Gastrocnemius medialis (tissue), 4 donors: Measurements from ENCODE around the gene OS9. TPM values are rescaled to one million over a fixed set of nuclear protein-coding genes. Genes with fewer than 3 reads are reported as not detected.
"Not testable (repeated sequence)": the region's sequence is repeated elsewhere in the genome, so short reads cannot be mapped to it uniquely, and the experiment has no call there.

Source experiments
- ATAC-seq, 2 donors: fragments of 150-250 bp; one replicate each; pipeline ENCODE4 v1.9.1; 2016
- DNase-seq, 2 donors: peaks; one replicate each; pipeline ENCODE4 v3.0.0-alpha.2; 2019
- H3K27ac ChIP-seq, 4 donors: fragments of 200-600 bp; sonication (generic); 1 replicate in 1 of 4; 2 replicates in 3 of 4; pipeline ENCODE4 v1.5.1; 2016 to 2018; ENCODE audit warnings: mild to moderate bottlenecking in 2 of 4, moderate library complexity in 1 of 4
- H3K27me3 ChIP-seq, 3 donors: fragments of 200-600 bp; sonication (generic) in 2 of 3; 1 replicate in 1 of 3; 2 replicates in 2 of 3; pipeline versions ENCODE4 v1.5.1 to v1.6.0; 2016 to 2019; ENCODE audit warnings: mild to moderate bottlenecking in 1 of 3, moderate library complexity in 1 of 3
- H3K36me3 ChIP-seq, 2 donors: fragments of 200-600 bp; sonication (generic) in 1 of 2; one replicate each; pipeline ENCODE4 v1.5.1; 2017 to 2018
- H3K4me1 ChIP-seq, 2 donors: fragments of 200-600 bp; sonication (generic) in 1 of 2; one replicate each; pipeline ENCODE4 v1.5.1; 2016 to 2017; ENCODE audit warnings: mild to moderate bottlenecking in 2 of 2
- H3K4me3 ChIP-seq, 4 donors: fragments of 200-600 bp; sonication (generic) in 3 of 4; 1 replicate in 1 of 4; 2 replicates in 3 of 4; pipeline ENCODE4 v1.5.1; 2016 to 2019; ENCODE audit warnings: mild to moderate bottlenecking in 2 of 4
- H3K9me3 ChIP-seq, 3 donors: fragments of 200-600 bp; sonication (generic) in 2 of 3; 1 replicate in 1 of 3; 2 replicates in 2 of 3; pipeline ENCODE4 v1.5.1; 2016 to 2019
- CTCF ChIP-seq, 5 experiments: fragments of 450-650 bp in 3 of 5; fragments of 200-600 bp in 2 of 5; sonication (generic) in 2 of 5; IDR thresholded peaks in 4 of 5; conservative IDR thresholded peaks in 1 of 5; 1 replicate in 4 of 5; 2 replicates in 1 of 5; pipeline ENCODE4 v1.5.1; 2016 to 2019; ENCODE audit warnings: antibody characterized with exemption in 5 of 5, mild to moderate bottlenecking in 3 of 5, moderate library complexity in 3 of 5
- POLR2A ChIP-seq, 2 donors: fragments of 450-650 bp; IDR thresholded peaks; one replicate each; pipeline ENCODE4 v1.6.1; 2017; ENCODE audit warnings: antibody characterized with exemption in 2 of 2, mild to moderate bottlenecking in 2 of 2, moderate library complexity in 2 of 2
- in situ Hi-C, 4 donors: fragments of 200-750 bp; cut with MboI; loops; one replicate each; pipeline versions ENCODE4 v1.15.0 to v1.8.0; 2017; ENCODE audit warnings: low sequenced_read_pairs in 4 of 4
- intact Hi-C: fragments of 100-400 bp; cut with DNase I; formaldehyde crosslinking; loops from one replicate; pipeline ENCODE4 v1.15.1; 2023; ENCODE audit warnings: low total_unique reads
- total RNA-seq, 4 donors: library from RNA; depleted of rRNA; stranded (reverse); fragments of >200 nt; gene quantifications; one replicate each; pipeline versions ENCODE4 v1.1.0 to v1.2.3, GENCODE V29; 2016

OS9 gene
- total RNA-seq, 4 donors from 2014 or later: 77.0 to 152 (median 106) TPM

DNA sequence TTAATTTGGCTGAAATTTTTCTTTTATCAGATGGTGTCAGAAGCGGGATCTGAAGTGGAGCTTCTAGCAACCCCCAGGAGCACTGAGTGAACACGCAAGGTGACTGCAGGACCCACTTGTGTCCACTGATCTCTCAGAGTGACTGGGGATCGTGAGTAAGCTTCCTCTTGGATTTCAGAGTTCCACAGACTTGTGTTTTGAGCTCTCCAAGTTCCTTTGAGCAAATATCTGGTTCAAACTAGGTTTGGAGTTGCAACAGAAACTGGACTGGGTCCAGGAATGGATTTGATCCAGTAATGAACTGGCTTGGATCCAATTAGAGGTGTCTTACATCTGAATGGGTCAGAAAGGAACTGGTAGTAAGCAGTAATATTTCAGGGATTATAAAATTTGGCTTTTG, 36.2 kb upstream of the OS9 start:
- Histone ChIP-seq H3K4me3 (no peak overlapping the region), H3K4me1 (no peaks in the 10 kb centered on the region), H3K27me3 (no peaks in the 10 kb centered on the region), H3K9me3 (no peaks in the 10 kb centered on the region), H3K36me3 (no peaks in the 10 kb centered on the region), H3K27ac (no peak overlapping the region)
- no peak for ATAC-seq
- TF ChIP-seq POLR2A (IDR thresholded peaks at IDR 0.05) (no peak), CTCF (IDR thresholded peaks at IDR 0.05 in 4 of 5, conservative IDR thresholded peaks at IDR 0.05 in 1 of 5) (no peak)
- no peak for DNase-seq
- intact Hi-C loops (no loop called here), in situ Hi-C loops (no loop called here)

DNA sequence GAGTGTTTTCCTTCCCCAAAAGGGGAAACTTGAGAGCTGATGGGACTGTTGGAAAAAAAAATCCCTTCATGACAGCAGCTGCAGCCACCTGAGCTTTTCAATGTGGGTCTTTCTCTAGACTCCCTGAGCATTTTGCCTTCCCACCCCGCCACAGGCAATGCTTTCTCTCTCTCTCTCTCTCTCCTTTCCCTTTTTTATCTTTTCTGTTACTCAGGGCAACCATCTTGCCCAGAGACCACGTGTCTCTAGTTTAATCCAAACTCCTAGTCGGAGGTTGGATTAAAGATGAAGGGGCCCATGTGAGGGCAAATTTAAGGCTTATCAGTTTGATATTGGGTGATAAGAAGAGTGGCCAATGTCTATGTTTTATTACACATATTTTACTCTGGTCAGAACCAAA, 35.0 kb upstream of the OS9 start:
- H3K4me1 ChIP-seq: no peaks in the 10 kb centered on the region
- H3K27me3 ChIP-seq: no peaks in the 10 kb centered on the region
- no peaks in the 10 kb centered on the region for H3K9me3 ChIP-seq
- DNase-seq (no peak), ATAC-seq (no peak)
- H3K4me3 ChIP-seq: no peak overlapping the region
- in situ Hi-C loops (no loop called here), intact Hi-C loops (no loop called here)
- no peak overlapping the region for H3K27ac ChIP-seq
- TF ChIP-seq CTCF (IDR thresholded peaks at IDR 0.05 in 4 of 5, conservative IDR thresholded peaks at IDR 0.05 in 1 of 5): no peak
- TF ChIP-seq POLR2A (IDR thresholded peaks at IDR 0.05): no peak
- no peaks in the 10 kb centered on the region for H3K36me3 ChIP-seq

DNA sequence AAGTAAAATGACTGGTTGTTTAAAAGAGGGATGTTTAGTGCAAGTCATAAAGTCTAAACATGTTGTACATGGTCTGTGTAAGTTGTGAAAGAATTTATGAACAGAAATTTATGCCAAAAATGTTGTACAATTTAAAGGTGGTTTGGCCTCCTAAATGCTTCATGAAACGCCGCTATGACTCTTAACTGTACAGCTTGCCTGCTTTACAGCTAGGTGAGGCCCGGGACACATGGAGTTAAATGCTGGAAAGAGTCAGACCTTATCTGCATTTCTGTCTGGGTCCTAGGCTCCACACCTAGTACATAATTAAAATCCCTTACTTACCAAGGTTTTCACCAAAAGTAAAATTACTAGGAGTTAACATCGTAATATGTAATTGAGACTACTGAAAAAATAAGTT, 32.6 kb upstream of the OS9 start:
- in situ Hi-C loops: no loop called here
- no peak for DNase-seq
- Histone ChIP-seq H3K27me3 (no peaks in the 10 kb centered on the region), H3K4me1 (no peaks in the 10 kb centered on the region), H3K9me3 (no peaks in the 10 kb centered on the region), H3K27ac (no peak overlapping the region), H3K4me3 (no peak overlapping the region), H3K36me3 (no peaks in the 10 kb centered on the region)
- intact Hi-C loops: no loop called here
- TF ChIP-seq POLR2A (IDR thresholded peaks at IDR 0.05) (no peak), CTCF (IDR thresholded peaks at IDR 0.05 in 4 of 5, conservative IDR thresholded peaks at IDR 0.05 in 1 of 5) (no peak)
- no peak for ATAC-seq

GRCh38 chr12:57665066-57665820, 28.7 kb upstream of the OS9 start:
- H3K4me3 ChIP-seq, H3K4me1 ChIP-seq, ATAC-seq, in situ Hi-C loops, H3K9me3 ChIP-seq, intact Hi-C loops, H3K27ac ChIP-seq, H3K27me3 ChIP-seq, H3K36me3 ChIP-seq, DNase-seq: not testable (repeated sequence)

DNA sequence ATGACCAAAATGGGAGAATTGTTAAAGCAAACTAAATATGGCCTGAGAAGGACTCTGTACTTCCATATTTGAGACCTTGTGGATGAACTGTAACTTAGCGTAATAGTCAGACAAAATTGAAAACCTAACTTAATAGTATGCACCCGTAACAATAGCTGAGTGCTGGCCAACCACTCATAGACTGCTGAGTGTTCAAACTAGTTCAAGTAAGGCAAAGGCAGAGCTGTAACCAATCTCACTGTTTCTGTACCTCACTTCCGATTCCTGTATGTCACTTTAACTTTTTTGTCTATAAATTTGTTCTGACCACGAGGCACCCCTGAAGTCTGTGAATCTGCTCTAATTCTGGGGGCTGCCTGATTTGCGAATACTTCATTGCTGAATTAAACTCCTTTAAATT, 27.0 kb upstream of the OS9 start:
- Histone ChIP-seq H3K9me3 (no peaks in the 10 kb centered on the region), H3K36me3 (no peaks in the 10 kb centered on the region), H3K4me1 (no peaks in the 10 kb centered on the region), H3K27me3 (no peaks in the 10 kb centered on the region), H3K27ac (no peak overlapping the region), H3K4me3 (no peak overlapping the region)
- DNase-seq (no peak), ATAC-seq (no peak)
- in situ Hi-C loops: no loop called here
- intact Hi-C loops: no loop called here
- TF ChIP-seq CTCF (IDR thresholded peaks at IDR 0.05 in 4 of 5, conservative IDR thresholded peaks at IDR 0.05 in 1 of 5): no peak
- no peak for TF ChIP-seq POLR2A (IDR thresholded peaks at IDR 0.05)

DNA sequence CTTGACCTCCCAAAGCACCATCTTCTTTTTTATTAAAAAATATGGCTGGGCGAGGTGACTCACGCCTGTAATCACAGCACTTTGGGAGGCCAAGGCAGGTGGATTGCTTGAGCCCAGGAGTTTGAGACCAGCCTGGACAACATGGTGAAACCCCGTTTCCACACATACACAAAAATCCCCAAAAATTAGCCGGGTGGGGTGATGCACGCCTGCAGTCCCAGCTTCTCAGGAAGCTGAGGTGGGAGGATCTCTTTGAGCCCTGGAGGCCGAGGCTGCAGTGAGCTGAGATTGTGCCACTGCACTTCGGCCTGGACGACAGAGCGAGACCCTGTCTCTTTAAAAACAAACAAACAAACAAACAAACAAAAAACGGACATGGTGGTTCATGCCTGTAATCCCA, 24.2 kb upstream of the OS9 start:
- H3K27me3 ChIP-seq, ATAC-seq, H3K4me3 ChIP-seq, H3K4me1 ChIP-seq, H3K27ac ChIP-seq, in situ Hi-C loops, DNase-seq, H3K9me3 ChIP-seq, H3K36me3 ChIP-seq, intact Hi-C loops: not testable (repeated sequence)

DNA sequence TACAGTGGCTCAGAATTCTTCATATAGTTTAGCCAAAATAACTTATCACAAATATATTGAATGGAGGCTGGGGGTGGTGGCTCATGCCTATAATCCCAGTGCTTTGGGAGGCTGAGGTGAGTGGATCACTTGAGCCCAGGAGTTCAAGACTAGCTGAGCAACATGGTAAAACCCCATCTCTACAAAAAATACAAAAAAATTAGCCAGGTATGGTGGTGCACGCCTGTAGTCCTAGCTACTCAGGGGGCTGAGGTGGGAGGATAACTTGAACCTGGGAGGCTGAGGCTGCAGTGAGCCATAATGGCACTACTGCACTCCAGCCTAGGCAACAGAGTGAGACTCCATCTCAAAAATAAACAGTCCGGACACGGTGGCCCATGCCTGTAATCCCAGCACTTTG, 22.1 kb upstream of the OS9 start:
- H3K4me3 ChIP-seq, ATAC-seq, H3K36me3 ChIP-seq, H3K27me3 ChIP-seq, intact Hi-C loops, H3K9me3 ChIP-seq, DNase-seq, H3K27ac ChIP-seq, H3K4me1 ChIP-seq, in situ Hi-C loops: not testable (repeated sequence)
